H1 (cell line): ENCODE data around the gene CELA1. TPM values are rescaled to one million over a fixed set of nuclear protein-coding genes. Genes with fewer than 3 reads are reported as not detected.

Experiments used
- CBX8 ChIP-seq: fragments of 300-800, 300-1000 bp; sonication (generic); IDR thresholded peaks from 2 replicates; pipeline ENCODE4 v1.7.1; 2016; ENCODE audit warnings: low read depth, low read length, borderline replicate concordance
- CHD1 ChIP-seq: IDR thresholded peaks from 2 replicates; pipeline ENCODE4 v1.6.1; 2012; ENCODE audit warnings: low read depth, low read length, improper control_type of control experiment
- GABPA ChIP-seq: IDR thresholded peaks from 2 replicates; pipeline ENCODE4 v1.6.1; 2011; ENCODE audit warnings: mild to moderate bottlenecking, low read length, moderate library complexity, borderline replicate concordance; ENCODE audit not compliant: insufficient read depth
- HDAC2 ChIP-seq, 2 experiments: fragments of 300-600 bp in 1 of 2; sonication (generic) in 1 of 2; IDR thresholded peaks; 2 replicates each; pipeline ENCODE4 v1.6.1; 2011 to 2012; ENCODE audit warnings: low read depth in 2 of 2, low read length in 2 of 2, mild to moderate bottlenecking in 2 of 2, moderate library complexity in 2 of 2, borderline replicate concordance in 1 of 2, inconsistent platforms in 1 of 2
- KDM1A ChIP-seq: fragments of 200-600, 300-600 bp; sonication (generic); IDR thresholded peaks from 2 replicates; pipeline ENCODE4 v1.7.1; 2016; ENCODE audit warnings: mild to moderate bottlenecking, low read length, borderline replicate concordance
- MAX ChIP-seq: IDR thresholded peaks from 2 replicates; pipeline ENCODE4 v1.6.1; 2012; ENCODE audit warnings: inconsistent platforms
- PHF8 ChIP-seq: fragments of 200-600 bp; sonication (generic); conservative IDR thresholded peaks from 2 replicates; pipeline ENCODE4 v1.7.1; 2012; ENCODE audit warnings: low read depth, mild to moderate bottlenecking, inconsistent platforms, low read length, moderate library complexity
- POLR2A ChIP-seq, 2 experiments: IDR thresholded peaks; 1 replicate in 1 of 2; 2 replicates in 1 of 2; pipeline ENCODE4 v1.6.1; 2011; ENCODE audit warnings: low read depth in 2 of 2, low read length in 2 of 2, mild to moderate bottlenecking in 2 of 2; ENCODE audit errors: control extremely low read depth in 1 of 2
- polyA plus RNA-seq, 7 experiments: library from polyadenylated mRNA; depleted of rRNA in 3 of 7; stranded (reverse) in 5 of 7; unstranded in 2 of 7; fragments of >200 nt in 5 of 7; fragments of 200-250 nt in 2 of 7; gene quantifications; 1 replicate in 5 of 7; 2 replicates in 1 of 7; 4 replicates in 1 of 7; pipeline versions ENCODE4 v1.2.1 to v1.2.3, GENCODE V29; 2011 to 2013; ENCODE audit warnings: missing spikeins in 2 of 7, mixed read lengths in 2 of 7
- total RNA-seq: library from RNA; stranded (reverse); fragmentation: NEBNext Ultra II Directional; extraction: Animal tissue kit (Norgen Biotek cat#: 25700); gene quantifications from 2 replicates; pipeline ENCODE4 v1.2.1, GENCODE V29; 2021
- TF ChIP-seq, protein P1 (sequence below): IDR thresholded peaks from 2 replicates; pipeline ENCODE4 v1.6.1; 2011; ENCODE audit warnings: low read depth, mild to moderate bottlenecking, low read length; ENCODE audit not compliant: insufficient read depth

CELA1 gene
- total and polyA plus RNA-seq, 2 of the 8 experiments (the other 6 are each of a cell fraction or from before 2014, with no cell fraction given): 0.09 TPM; not detected in 1

- TF ChIP-seq MAX (no peak), PHF8 (peak; percentile 61), KDM1A (no peak), HDAC2 (IDR thresholded peaks at IDR 0.05; ENCODE audit: borderline replicate concordance in 1 of 2, low read depth in 2 of 2, low read length in 2 of 2) (0 out of 4 replicates have a peak, but pooled peaks of 1 of the 2 experiments have one; percentile 41), GABPA (0 out of 2 replicates have a peak, but pooled peaks have one; percentile 21), POLR2A (IDR thresholded peaks at IDR 0.05; ENCODE audit: control extremely low read depth in 1 of 2, low read depth in 2 of 2, low read length in 2 of 2) (peak; percentile 25 to 37), CBX8 (no peak), CHD1 (no peak)
- TF ChIP-seq, protein P1, sequence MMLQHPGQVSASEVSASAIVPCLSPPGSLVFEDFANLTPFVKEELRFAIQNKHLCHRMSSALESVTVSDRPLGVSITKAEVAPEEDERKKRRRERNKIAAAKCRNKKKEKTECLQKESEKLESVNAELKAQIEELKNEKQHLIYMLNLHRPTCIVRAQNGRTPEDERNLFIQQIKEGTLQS: no peak
- TF ChIP-seq, all 59 proteins: peak for 8
These were observed 45.0 kb upstream of the CELA1 start, which contains the start of gene GALNT6 (continued) for GRCh38 chr12:51391283-51392123.
